SHP77 (cell line): ENCODE data around the gene ELANE.
"Not testable (repeated sequence)": the region's sequence is repeated elsewhere in the genome, so short reads cannot be mapped to it uniquely, and the experiment has no call there.

ENCODE experiments used
- DNase-seq, 2 experiments: peaks; one replicate each; lab custom pipeline; 2025; lab: John Stamatoyannopoulos, UW

Gene ELANE

GRCh38 chr19:814152-815078 is 37.7 kb upstream of the ELANE start:
- DNase-seq: no peak

GRCh38 chr19:815079-815774 is 36.9 kb upstream of the ELANE start:
- no peak for DNase-seq

GRCh38 chr19:815775-816499 is 36.2 kb upstream of the ELANE start:
- no peak for DNase-seq

GRCh38 chr19:816500-816857 is 35.6 kb upstream of the ELANE start:
- DNase-seq: no peak

- DNase-seq: not testable (repeated sequence)
Measured at GRCh38 chr19:820212-820611, 31.9 kb upstream of the ELANE start.

GRCh38 chr19:821231-821824 is 30.8 kb upstream of the ELANE start:
- no peak for DNase-seq

- no peak for DNase-seq
Measured at GRCh38 chr19:821825-822503, 30.1 kb upstream of the ELANE start, which contains the start of gene PLPPR3. TSS of gene PLPPR3 (minus strand) at chr19:821955. CDS start at chr19:821559, 396 bp downstream.

- DNase-seq: no peak
Measured at GRCh38 chr19:823565-824121, 28.5 kb upstream of the ELANE start.

- no peak for DNase-seq
Measured at GRCh38 chr19:824885-825284, 27.2 kb upstream of the ELANE start.

GRCh38 chr19:825897-826644 is 26.0 kb upstream of the ELANE start:
- no peak for DNase-seq

GRCh38 chr19:827314-827709 is 24.8 kb upstream of the ELANE start:
- DNase-seq: no peak

- no peak for DNase-seq
Measured at GRCh38 chr19:827710-828321, 24.3 kb upstream of the ELANE start, which contains the start of gene AZU1. TSS of gene AZU1 (plus strand) at chr19:827837. CDS start at chr19:827847, 10 bp downstream.

- no peak for DNase-seq
Measured at GRCh38 chr19:829129-829758, 22.9 kb upstream of the ELANE start.

- no peak for DNase-seq
Measured at GRCh38 chr19:831407-832369, 20.4 kb upstream of the ELANE start.

GRCh38 chr19:834216-834615 is 17.9 kb upstream of the ELANE start:
- no peak for DNase-seq

- no peak for DNase-seq
Measured at GRCh38 chr19:835210-835810, 16.8 kb upstream of the ELANE start.

GRCh38 chr19:840519-841206 is 11.4 kb upstream of the ELANE start, which contains the start of gene PRTN3:
TSS of gene PRTN3 (plus strand) at chr19:840999. CDS start at chr19:841009, 10 bp downstream.
- no peak for DNase-seq
